NCI-H1694 (cell line): ENCODE results near the gene SP9.
A peak's percentile ranks its signal among the peaks of the same experiment; 100 is the strongest.
"Not testable (repeated sequence)": the region's sequence is repeated elsewhere in the genome, so short reads cannot be mapped to it uniquely, and the experiment has no call there.

Experiments
- DNase-seq: peaks from one replicate; lab custom pipeline; 2025; lab: John Stamatoyannopoulos, UW

The SP9 gene

GRCh38 chr2:174344716-174345461, 10.1 kb downstream of the SP9 start:
- peak; percentile 70 for DNase-seq

- peak; percentile 43 for DNase-seq
Observed at GRCh38 chr2:174350018-174350417, 15.3 kb downstream of the SP9 start.

GRCh38 chr2:174350593-174351181, 15.9 kb downstream of the SP9 start:
- DNase-seq, result no peak

DNA sequence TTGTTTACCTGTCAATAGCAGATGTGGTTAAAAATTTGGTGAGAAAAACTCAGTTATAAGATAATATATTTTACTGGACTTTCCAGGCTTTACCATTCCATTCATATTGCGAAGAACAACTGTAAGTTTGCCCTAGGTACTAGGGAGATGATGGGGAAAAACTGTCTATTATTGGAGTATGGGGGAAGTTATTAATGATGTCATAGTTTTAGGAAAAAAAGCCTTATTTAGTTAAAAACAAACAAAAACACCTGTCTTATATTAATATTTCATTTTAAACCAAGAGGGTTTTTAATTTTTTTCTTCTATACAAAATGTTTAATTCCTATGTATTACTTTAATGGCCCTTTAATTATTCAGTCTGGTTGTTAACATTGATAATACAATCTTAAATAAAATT, 18.2 kb downstream of the SP9 start:
- DNase-seq, result no peak

GRCh38 chr2:174356347-174356746, 21.6 kb downstream of the SP9 start:
- DNase-seq, result no peak

- DNase-seq, result not testable (repeated sequence)
Observed at GRCh38 chr2:174359663-174360062, 24.9 kb downstream of the SP9 start.

GRCh38 chr2:174362949-174363348, 28.2 kb downstream of the SP9 start:
- DNase-seq, result no peak

- DNase-seq, result not testable (repeated sequence)
Observed at GRCh38 chr2:174363492-174364225, 28.9 kb downstream of the SP9 start.

DNA sequence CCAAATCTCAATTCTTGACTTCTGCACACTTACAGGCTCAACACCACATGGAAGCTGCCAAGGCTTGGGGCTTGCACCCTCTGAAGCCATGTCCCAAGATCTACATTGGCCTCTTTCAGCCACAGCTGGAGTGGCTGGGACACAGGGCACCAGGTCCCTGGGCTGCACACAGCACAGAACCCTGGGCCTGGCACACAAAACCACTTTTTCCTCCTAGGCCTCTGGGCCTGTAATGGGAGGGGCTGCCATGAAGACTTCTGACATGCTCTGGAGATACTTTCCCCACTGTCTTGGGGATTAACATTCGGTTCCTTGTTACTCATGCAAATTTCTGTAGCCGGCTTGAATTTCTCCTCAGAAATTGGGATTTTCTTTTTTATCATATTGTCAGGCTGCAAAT, 29.9 kb downstream of the SP9 start:
- DNase-seq, result no peak

- DNase-seq, result no peak
Observed at GRCh38 chr2:174365571-174365970, 30.8 kb downstream of the SP9 start.

- DNase-seq, result no peak
Observed at GRCh38 chr2:174368691-174369090, 33.9 kb downstream of the SP9 start.

DNA sequence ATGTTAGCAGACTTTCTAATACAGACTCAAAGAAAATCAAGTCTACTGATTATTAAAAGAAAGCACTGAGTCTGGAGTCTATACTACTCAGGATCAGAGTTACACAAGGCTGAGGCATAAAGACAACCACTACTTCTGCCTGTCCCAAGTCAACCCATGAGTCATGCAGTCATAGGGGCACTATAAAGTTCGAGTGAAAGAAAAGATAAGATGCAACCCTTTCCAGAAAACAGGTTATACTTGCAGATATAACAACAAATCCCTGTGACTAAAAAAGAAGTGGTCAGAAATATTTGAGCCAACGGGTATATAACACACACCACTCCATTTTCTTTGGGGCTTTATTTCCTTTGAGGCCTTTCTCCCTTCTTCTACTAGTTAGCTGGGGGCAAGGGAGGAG, 42.2 kb downstream of the SP9 start:
- no peak for DNase-seq

- no peak for DNase-seq
Observed at GRCh38 chr2:174383796-174384195, 49.0 kb downstream of the SP9 start.

- DNase-seq, result no peak
Observed at GRCh38 chr2:174385201-174385600, 50.4 kb downstream of the SP9 start.
